Upper lobe of left lung (tissue), 4 donors: ENCODE measurements around the gene PRELP.

Experiments used
- POLR2A ChIP-seq, 4 donors: fragments of 450-650 bp; IDR thresholded peaks; one replicate each; pipeline ENCODE4 v1.5.1; 2016 to 2017; ENCODE audit warnings: antibody characterized with exemption in 4 of 4, mild to moderate bottlenecking in 2 of 4
- POLR2AphosphoS5 ChIP-seq, 2 donors: sonication (generic); formaldehyde crosslinking; IDR thresholded peaks; one replicate each; pipeline ENCODE4 v1.5.1; 2017; ENCODE audit warnings: antibody characterized with exemption in 2 of 2
- TF ChIP-seq, protein P1 (sequence below), 6 experiments: fragments of 450-650 bp in 4 of 6; fragments of 200-600 bp in 2 of 6; sonication (generic) in 2 of 6; IDR thresholded peaks; one replicate each; pipeline ENCODE4 v1.5.1; 2016 to 2019; ENCODE audit warnings: antibody characterized with exemption in 6 of 6

DNA sequence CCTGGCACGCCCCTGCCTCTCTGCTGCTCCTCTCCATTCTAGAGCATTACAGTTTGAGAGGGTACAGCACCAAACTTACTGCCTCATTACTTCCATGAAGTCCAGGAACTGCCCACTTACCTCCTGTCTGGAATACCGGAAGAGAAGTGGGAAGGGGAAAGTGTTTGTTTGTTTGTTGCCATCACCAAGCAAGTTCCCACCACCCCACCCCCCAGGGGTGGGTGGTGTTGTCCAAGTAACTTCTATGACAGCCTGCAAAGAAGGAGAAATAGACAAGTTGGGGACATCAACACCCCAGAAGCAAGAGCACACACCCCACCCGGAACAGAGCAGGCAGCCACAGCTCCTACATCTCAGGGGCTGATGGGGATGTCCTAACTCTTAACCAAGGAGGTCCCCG is 36.3 kb downstream of the PRELP start:
- TF ChIP-seq, protein P1, sequence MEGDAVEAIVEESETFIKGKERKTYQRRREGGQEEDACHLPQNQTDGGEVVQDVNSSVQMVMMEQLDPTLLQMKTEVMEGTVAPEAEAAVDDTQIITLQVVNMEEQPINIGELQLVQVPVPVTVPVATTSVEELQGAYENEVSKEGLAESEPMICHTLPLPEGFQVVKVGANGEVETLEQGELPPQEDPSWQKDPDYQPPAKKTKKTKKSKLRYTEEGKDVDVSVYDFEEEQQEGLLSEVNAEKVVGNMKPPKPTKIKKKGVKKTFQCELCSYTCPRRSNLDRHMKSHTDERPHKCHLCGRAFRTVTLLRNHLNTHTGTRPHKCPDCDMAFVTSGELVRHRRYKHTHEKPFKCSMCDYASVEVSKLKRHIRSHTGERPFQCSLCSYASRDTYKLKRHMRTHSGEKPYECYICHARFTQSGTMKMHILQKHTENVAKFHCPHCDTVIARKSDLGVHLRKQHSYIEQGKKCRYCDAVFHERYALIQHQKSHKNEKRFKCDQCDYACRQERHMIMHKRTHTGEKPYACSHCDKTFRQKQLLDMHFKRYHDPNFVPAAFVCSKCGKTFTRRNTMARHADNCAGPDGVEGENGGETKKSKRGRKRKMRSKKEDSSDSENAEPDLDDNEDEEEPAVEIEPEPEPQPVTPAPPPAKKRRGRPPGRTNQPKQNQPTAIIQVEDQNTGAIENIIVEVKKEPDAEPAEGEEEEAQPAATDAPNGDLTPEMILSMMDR (IDR thresholded peaks at IDR 0.05), result no peak
- no peak for TF ChIP-seq POLR2AphosphoS5 (IDR thresholded peaks at IDR 0.05)
- TF ChIP-seq POLR2A (IDR thresholded peaks at IDR 0.05), result no peak
